ENCODE measurements around the gene EDC4.
A peak's percentile ranks its signal among the peaks of the same experiment; 100 is the strongest.

The EDC4 gene

GRCh38 chr16:67833415-67834241, 39.2 kb upstream of the EDC4 start (continued):
- TF ChIP-seq PRDM10 (tag by site-specific recombination; IDR thresholded peaks at IDR 0.05) (peak; percentile 38; the same call in 1 of the 2 replicates), ZNF221 (tag by site-specific recombination; IDR thresholded peaks at IDR 0.05; ENCODE audit: borderline replicate concordance) (no peak), KLF17 (tag by site-specific recombination; IDR thresholded peaks at IDR 0.05) (0 out of 2 replicates have a peak, but pooled peaks have one; percentile 31), ZNF645 (tag by site-specific recombination; IDR thresholded peaks at IDR 0.05) (no peak), ZNF449 (tag by site-specific recombination; IDR thresholded peaks at IDR 0.05) (peak; percentile 45; the same call in 1 of the 2 replicates), ZNF76 (tag by site-specific recombination; IDR thresholded peaks at IDR 0.05; ENCODE audit: borderline replicate concordance, low read depth) (peak; percentile 94), KLF8 (tag by site-specific recombination; IDR thresholded peaks at IDR 0.05) (peak; percentile 74), HIC1 (tag by site-specific recombination; IDR thresholded peaks at IDR 0.05) (no peak), ZNF600 (tag by site-specific recombination; IDR thresholded peaks at IDR 0.05) (0 out of 2 replicates have a peak, but pooled peaks have one; percentile 41), ZEB2 (tag by site-specific recombination; IDR thresholded peaks at IDR 0.05) (peak; percentile 18; the same call in 1 of the 2 replicates), MZF1 (tag by site-specific recombination; IDR thresholded peaks at IDR 0.05; ENCODE audit: borderline replicate concordance) (no peak), ZNF133 (tag by site-specific recombination; IDR thresholded peaks at IDR 0.05) (no peak), ZNF2 (tag by site-specific recombination; IDR thresholded peaks at IDR 0.05) (peak; percentile 49; the same call in 1 of the 2 replicates), ZNF23 (tag by site-specific recombination; IDR thresholded peaks at IDR 0.05; ENCODE audit: borderline replicate concordance) (no peak), OVOL3 (tag by site-specific recombination; IDR thresholded peaks at IDR 0.05) (0 out of 2 replicates have a peak, but pooled peaks have one; percentile 17), TSHZ1 (tag by site-specific recombination; IDR thresholded peaks at IDR 0.05; ENCODE audit: borderline replicate concordance) (no peak), GLI2 (tag by site-specific recombination; IDR thresholded peaks at IDR 0.05; ENCODE audit: borderline replicate concordance, low read depth) (no peak), ZNF658 (tag by site-specific recombination; IDR thresholded peaks at IDR 0.05) (no peak), ZNF830 (tag by site-specific recombination; IDR thresholded peaks at IDR 0.05; ENCODE audit: low read depth) (no peak), ZNF530 (tag by site-specific recombination; IDR thresholded peaks at IDR 0.05; ENCODE audit: low read depth) (no peak), ZNF280D (tag by site-specific recombination; IDR thresholded peaks at IDR 0.05) (no peak)
